IMR-90 (cell line): Measurements from ENCODE around the gene TSACC. TPM values are rescaled to one million over a fixed set of nuclear protein-coding genes. Genes with fewer than 3 reads are reported as not detected.

Source experiments
- ATAC-seq: fragments of 200-7000 bp; cut with Tn5 transposase; 2 replicates; pipeline ENCODE4 v1.9.1; 2020; ENCODE audit warnings: low read depth, mild to moderate bottlenecking, moderate library complexity
- BruUV-seq: library from RNA; stranded (reverse); fragments of 400-500 nt; replicated peaks from 2 replicates; lab custom pipeline; 2021; lab: Mats Ljungman, UMichigan
- CTCF ChIA-PET: fragments of 300-600 bp; formaldehyde crosslinking; extraction: SDS; loops from one replicate; lab custom pipeline; 2021; ENCODE audit warnings: antibody characterized with exemption; lab: Yijun Ruan, JAX
- POLR2A ChIA-PET: fragments of 300-600 bp; sonication (Branson Sonifier 250); formaldehyde crosslinking; loops from one replicate; lab custom pipeline; 2022; ENCODE audit warnings: antibody characterized with exemption; ENCODE audit not compliant: unreplicated experiment; lab: Charles Lee
- DNase-seq: peaks from one replicate; pipeline ENCODE4 v3.0.0; 2013
- H2AFZ ChIP-seq: replicated peaks from 2 replicates; pipeline ENCODE3; 2013; ENCODE audit warnings: low read length, mild to moderate bottlenecking; ENCODE audit not compliant: poor library complexity
- H2AK5ac ChIP-seq: 2 replicates; pipeline ENCODE4 v1.6.1; 2013; ENCODE audit warnings: low read depth, low read length, inconsistent platforms
- H2AK9ac ChIP-seq: replicated peaks from 2 replicates; pipeline ENCODE3; 2013; ENCODE audit warnings: mild to moderate bottlenecking, low read depth, low read length, moderate library complexity; ENCODE audit not compliant: poor library complexity
- H2BK120ac ChIP-seq: 2 replicates; pipeline ENCODE4 v1.6.1; 2013; ENCODE audit warnings: low read depth, low read length, inconsistent platforms
- H2BK15ac ChIP-seq: 3 replicates; pipeline ENCODE4 v1.6.1; 2013; ENCODE audit warnings: low read depth, low read length, inconsistent platforms
- H2BK20ac ChIP-seq: 2 replicates; pipeline ENCODE4 v1.6.1; 2013; ENCODE audit warnings: low read depth, mild to moderate bottlenecking, inconsistent platforms, low read length, moderate library complexity
- H2BK5ac ChIP-seq: 2 replicates; pipeline ENCODE4 v1.6.1; 2013; ENCODE audit warnings: mild to moderate bottlenecking, low read depth, low read length, inconsistent platforms; ENCODE audit not compliant: poor library complexity, severe bottlenecking
- H3K14ac ChIP-seq: replicated peaks from 2 replicates; pipeline ENCODE4 v1.6.1; 2013; ENCODE audit warnings: low read depth, low read length, inconsistent platforms
- H3K18ac ChIP-seq: 2 replicates; pipeline ENCODE4 v1.6.1; 2013; ENCODE audit warnings: low read depth, low read length, control low read depth
- H3K23ac ChIP-seq: 2 replicates; pipeline ENCODE4 v1.6.1; 2013; ENCODE audit warnings: low read depth, low read length, inconsistent platforms
- H3K27ac ChIP-seq: 2 replicates; pipeline ENCODE4 v1.5.1; 2013; ENCODE audit warnings: mild to moderate bottlenecking, control low read depth, low read length; ENCODE audit not compliant: insufficient read depth
- H3K27me3 ChIP-seq: 2 replicates; pipeline ENCODE4 v1.6.1; 2013; ENCODE audit warnings: low read length; ENCODE audit not compliant: control insufficient read depth, insufficient read depth
- H3K36me3 ChIP-seq: 2 replicates; pipeline ENCODE4 v1.6.1; 2013; ENCODE audit warnings: low read length, mixed read lengths; ENCODE audit not compliant: control insufficient read depth, insufficient read depth
- H3K4ac ChIP-seq: 2 replicates; pipeline ENCODE4 v1.6.1; 2013; ENCODE audit warnings: low read depth, low read length, inconsistent platforms
- H3K4me1 ChIP-seq: 2 replicates; pipeline ENCODE4 v1.6.1; 2013; ENCODE audit warnings: low read length, mixed read lengths; ENCODE audit not compliant: control insufficient read depth, insufficient read depth
- H3K4me2 ChIP-seq: 2 replicates; pipeline ENCODE4 v1.6.1; 2013; ENCODE audit warnings: low read depth, mild to moderate bottlenecking, control low read depth, low read length, moderate library complexity
- H3K4me3 ChIP-seq: 2 replicates; pipeline ENCODE4 v1.5.1; 2013; ENCODE audit warnings: low read depth, mild to moderate bottlenecking, control low read depth, low read length, moderate library complexity; ENCODE audit not compliant: insufficient read depth
- H3K56ac ChIP-seq: 2 replicates; pipeline ENCODE4 v1.6.1; 2013; ENCODE audit warnings: low read length, inconsistent platforms; ENCODE audit not compliant: insufficient read depth; ENCODE audit errors: extremely low read depth
- H3K79me1 ChIP-seq, 2 experiments: 2 replicates each; pipeline ENCODE4 v1.6.1; 2013; ENCODE audit warnings: low read length in 2 of 2, inconsistent platforms in 1 of 2, low read depth in 1 of 2
- H3K9ac ChIP-seq: 2 replicates; pipeline ENCODE4 v1.6.1; 2013; ENCODE audit warnings: low read depth, low read length, control low read depth
- H3K9me1 ChIP-seq: 2 replicates; pipeline ENCODE4 v1.6.1; 2013; ENCODE audit warnings: low read length, inconsistent platforms; ENCODE audit not compliant: insufficient read depth
- H3K9me3 ChIP-seq: 2 replicates; pipeline ENCODE4 v1.6.1; 2013; ENCODE audit warnings: low read length; ENCODE audit not compliant: control insufficient read depth, insufficient read depth
- H4K20me1 ChIP-seq: 2 replicates; pipeline ENCODE4 v1.6.1; 2013; ENCODE audit warnings: low read length, inconsistent platforms; ENCODE audit not compliant: insufficient read depth
- H4K5ac ChIP-seq: 2 replicates; pipeline ENCODE4 v1.6.1; 2013; ENCODE audit warnings: mild to moderate bottlenecking, low read depth, low read length, control low read depth
- H4K8ac ChIP-seq, 2 experiments: 2 replicates each; pipeline ENCODE4 v1.6.1; 2013; ENCODE audit warnings: low read depth in 2 of 2, low read length in 2 of 2, control low read depth in 1 of 2, inconsistent platforms in 1 of 2
- H4K91ac ChIP-seq: 2 replicates; pipeline ENCODE4 v1.6.1; 2013; ENCODE audit warnings: low read depth, low read length, inconsistent platforms; ENCODE audit not compliant: insufficient read depth
- CTCF ChIP-seq: conservative IDR thresholded peaks from 2 replicates; pipeline ENCODE4 v1.5.1; 2012; ENCODE audit warnings: mild to moderate bottlenecking, low read depth, low read length, improper control_type of control experiment
- ELK1 ChIP-seq: fragments of 150-350 bp; IDR thresholded peaks from 2 replicates; pipeline ENCODE4 v1.6.1; 2016; ENCODE audit warnings: low read depth, mild to moderate bottlenecking, low read length, moderate library complexity, borderline replicate concordance
- POLR2A ChIP-seq: IDR thresholded peaks from 2 replicates; pipeline ENCODE4 v1.6.1; 2012; ENCODE audit warnings: mild to moderate bottlenecking, low read depth, low read length
- USF2 ChIP-seq: fragments of 150-350 bp; IDR thresholded peaks from 2 replicates; pipeline ENCODE4 v1.6.1; 2017; ENCODE audit warnings: mild to moderate bottlenecking, antibody characterized with exemption, low read length, low read depth
- WGBS, 2 experiments: methylation state at CpG; one replicate each; pipeline versions ENCODE4 v1.1.5 to v1.1.7; 2013; ENCODE audit warnings: missing lambda C conversion rate in 2 of 2; ENCODE audit not compliant: insufficient read length in 1 of 2; ENCODE audit errors: extremely low coverage in 2 of 2; 5-methylcytosine and 5-hydroxymethylcytosine counted together
- dilution Hi-C: fragments of 300-500 bp; cut with HindIII; formaldehyde crosslinking; loops from one replicate; pipeline ENCODE4 v1.14.3; 2018; ENCODE audit warnings: low sequenced_read_pairs; ENCODE audit not compliant: unreplicated experiment
- in situ Hi-C: fragments of 300-500 bp; cut with MboI; formaldehyde crosslinking; loops from 3 replicates; pipeline ENCODE4 v1.14.3; 2019; ENCODE audit warnings: low sequenced_read_pairs, inconsistent platforms, mixed read lengths
- intact Hi-C: fragments of 100-400 bp; cut with micrococcal nuclease; formaldehyde crosslinking; loops from 2 replicates; pipeline ENCODE4 v1.10.0; 2022
- polyA plus RNA-seq, 3 experiments: library from polyadenylated mRNA; depleted of rRNA; stranded (reverse); fragments of >200 nt; gene quantifications; 2 replicates each; pipeline ENCODE4 v1.2.3, GENCODE V29; 2012; ENCODE audit warnings: low replicate concordance in 1 of 3
- total RNA-seq: library from RNA; depleted of rRNA; stranded (reverse); fragments of >200 nt; gene quantifications from 2 replicates; pipeline ENCODE4 v1.2.3, GENCODE V29; 2012

The TSACC gene
- total and polyA plus RNA-seq, 2 of the 4 experiments (the other 2 are of a cell fraction): 0.75 TPM; not detected in 1

DNA sequence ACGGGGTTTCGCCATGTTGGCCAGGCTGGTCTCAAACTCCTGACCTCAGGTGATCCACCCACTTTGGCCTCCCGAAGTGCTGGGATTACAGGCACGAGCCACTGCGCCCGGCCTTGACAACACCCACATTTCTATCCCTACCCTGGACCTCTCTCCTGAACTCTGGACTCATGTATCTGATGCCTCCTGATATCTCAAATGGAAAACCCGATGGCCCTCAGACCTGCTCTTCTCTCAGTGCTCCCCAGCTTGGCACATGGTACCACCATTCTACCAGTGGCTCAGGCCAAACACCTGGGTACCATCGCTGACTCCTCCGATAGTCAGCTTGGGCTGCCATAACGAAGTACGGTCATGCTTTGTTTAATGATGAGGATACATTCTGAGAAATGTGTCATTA is 22.2 kb downstream of the TSACC start:
- TF ChIP-seq ELK1 (no peak), POLR2A (no peak), USF2 (no peak), CTCF (no peak)
- Histone ChIP-seq H3K9me3 (no peaks in the 10 kb centered on the region), H3K56ac (no peak overlapping the region), H3K18ac (no peak overlapping the region), H3K79me1 (no peaks in the 10 kb centered on the region), H2BK5ac (no peak overlapping the region), H3K23ac (no peak overlapping the region; the same call in 1 of the 2 replicates), H4K5ac (no peak overlapping the region), H2BK120ac (no peak overlapping the region), H3K4me1 (no peaks in the 10 kb centered on the region), H4K91ac (no peak overlapping the region), H4K8ac (no peak overlapping the region), H3K9me1 (no peaks in the 10 kb centered on the region), H3K4me3 (no peak overlapping the region), H3K27me3 (peaks cover 52% of the 10 kb centered on the region), H2BK20ac (no peak overlapping the region), H4K20me1 (no peaks in the 10 kb centered on the region; the same call in 1 of the 2 replicates), H2AK5ac (no peak overlapping the region), H2BK15ac (no peak overlapping the region), H3K4ac (no peak overlapping the region), H3K14ac (no peak overlapping the region), H2AK9ac (no peak overlapping the region), H2AFZ (no peak overlapping the region), H3K9ac (no peak overlapping the region), H3K4me2 (no peak overlapping the region), H3K36me3 (no peaks in the 10 kb centered on the region), H3K27ac (no peak overlapping the region)
- ATAC-seq (no peak), DNase-seq (no peak)
- dilution Hi-C loops: no loop called here
- ChIA-PET CTCF (no interaction called here), POLR2A (no interaction called here)
- BruUV-seq: no TSS peak
- intact Hi-C loops: no loop called here
- WGBS, 2 experiments: 81% methylated on average over 6 of the region's 11 CpGs; no CpG with 5 or more reads in 1 of the 2 experiments
- in situ Hi-C loops: no loop called here
